Kidney (tissue), 14 donors: ENCODE results near the gene IGSF22. TPM values are rescaled to one million over a fixed set of nuclear protein-coding genes. Genes with fewer than 3 reads are reported as not detected.

Source experiments
- DNase-seq, 5 donors: peaks; one replicate each; pipeline ENCODE4 v3.0.0-alpha.2; 2013 to 2020
- FAIRE-seq: peaks from 2 replicates; lab custom pipeline; 2012; peaks lifted over from hg19 to GRCh38; lab: Jason Lieb, UNC
- H3K27ac ChIP-seq, 2 donors: one replicate each; pipeline ENCODE4 v1.7.0; 2013; ENCODE audit warnings: low read depth in 2 of 2, low read length in 2 of 2, inconsistent platforms in 1 of 2
- H3K27me3 ChIP-seq: one replicate; pipeline ENCODE4 v1.7.1; 2013; ENCODE audit warnings: low read length, inconsistent platforms; ENCODE audit not compliant: control insufficient read depth, insufficient read depth
- H3K36me3 ChIP-seq, 3 donors: one replicate each; pipeline versions ENCODE4 v1.7.0 to v1.7.1; 2013; ENCODE audit warnings: low read length in 3 of 3, control low read depth in 1 of 3, inconsistent platforms in 1 of 3; ENCODE audit not compliant: insufficient read depth in 3 of 3, control insufficient read depth in 2 of 3
- H3K4me1 ChIP-seq, 3 donors: one replicate each; pipeline versions ENCODE4 v1.7.0 to v1.7.1; 2013; ENCODE audit warnings: low read length in 3 of 3, inconsistent platforms in 1 of 3, low read depth in 1 of 3; ENCODE audit not compliant: control insufficient read depth in 2 of 3, insufficient read depth in 2 of 3
- H3K4me3 ChIP-seq, 3 donors: one replicate each; pipeline versions ENCODE4 v1.7.0 to v1.8.1; 2013; ENCODE audit warnings: low read length in 3 of 3, control low read depth in 1 of 3, inconsistent platforms in 1 of 3
- H3K9ac ChIP-seq, 3 donors: one replicate each; pipeline versions ENCODE4 v1.7.0 to v1.7.1; 2013; ENCODE audit warnings: low read length in 3 of 3, control low read depth in 1 of 3, inconsistent platforms in 1 of 3
- H3K9me3 ChIP-seq, 3 donors: one replicate each; pipeline versions ENCODE4 v1.7.0 to v1.7.1; 2013; ENCODE audit warnings: low read length in 3 of 3, control low read depth in 1 of 3, inconsistent platforms in 1 of 3; ENCODE audit not compliant: control insufficient read depth in 2 of 3, insufficient read depth in 1 of 3
- CTCF ChIP-seq: IDR thresholded peaks from 3 replicates; pipeline ENCODE4 v1.5.1; 2012; ENCODE audit warnings: mild to moderate bottlenecking, moderate library complexity, borderline replicate concordance; ENCODE audit not compliant: insufficient read depth; ENCODE audit errors: extremely low read depth
- intact Hi-C: fragments of 100-400 bp; cut with DNase I; formaldehyde crosslinking; loops from one replicate; pipeline ENCODE4 v1.11.1; 2022
- polyA plus RNA-seq: library from polyadenylated mRNA; stranded (reverse); fragments of 350-450 nt; fragmentation: Illumina TruSeq; extraction: RNeasy Lipid Tissue Mini Kit (QIAGEN cat#74804); gene quantifications from one replicate; pipeline ENCODE4 v1.2.3, GENCODE V29; 2014; ENCODE audit warnings: low read depth, low replicate concordance; ENCODE audit not compliant: insufficient read depth
- total RNA-seq: library from RNA; stranded (reverse); fragmentation: NEBNext Ultra II Directional; extraction: Animal tissue kit (Norgen Biotek cat#: 25700); gene quantifications from one replicate; pipeline ENCODE4 v1.2.1, GENCODE V29; 2021
- donor health status: control.
- donor health status: control.
- donor health status: control.
- donor health status: control.
- donor health status: control.
- donor health status: DM: yes; HTN: yes; CAD: no.
- donor health status: Normal renal cell carcinoma (clear cell type).

Gene IGSF22
- total and polyA plus RNA-seq, 2 donors from 2014 or later: 2.5 to 2.8 TPM

GRCh38 chr11:18770479-18771125 is 44.6 kb upstream of the IGSF22 start:
- Histone ChIP-seq H3K36me3 (no peaks in the 10 kb centered on the region), H3K4me1 (no peaks in the 10 kb centered on the region), H3K27me3 (no peaks in the 10 kb centered on the region), H3K27ac (no peak overlapping the region), H3K9ac (no peak overlapping the region), H3K4me3 (no peak overlapping the region), H3K9me3 (no peaks in the 10 kb centered on the region)
- DNase-seq (peak in 1 of 5 donors; percentile 14), FAIRE-seq (no peak)
- intact Hi-C loops: no loop called here
- TF ChIP-seq CTCF: no peak

- peak in 2 of 5 donors; percentile 10 to 25 for DNase-seq
- intact Hi-C loops: no loop called here
- no peaks in the 10 kb centered on the region for H3K9me3 ChIP-seq
- H3K27ac ChIP-seq: no peak overlapping the region
- H3K36me3 ChIP-seq: no peaks in the 10 kb centered on the region
- TF ChIP-seq CTCF: no peak
- no peak overlapping the region for H3K9ac ChIP-seq
- H3K4me1 ChIP-seq: no peaks in the 10 kb centered on the region
- no peak overlapping the region for H3K4me3 ChIP-seq
- no peaks in the 10 kb centered on the region for H3K27me3 ChIP-seq
- no peak for FAIRE-seq
These were observed 43.9 kb upstream of the IGSF22 start for GRCh38 chr11:18769802-18770456.

GRCh38 chr11:18768978-18769377 is 43.0 kb upstream of the IGSF22 start:
- intact Hi-C loops: no loop called here
- FAIRE-seq (no peak), DNase-seq (peak in 1 of 5 donors; percentile 24)
- no peaks in the 10 kb centered on the region for H3K27me3 ChIP-seq
- H3K9ac ChIP-seq: no peak overlapping the region
- H3K27ac ChIP-seq: no peak overlapping the region
- H3K4me1 ChIP-seq: no peaks in the 10 kb centered on the region
- H3K9me3 ChIP-seq: no peaks in the 10 kb centered on the region
- H3K36me3 ChIP-seq: no peaks in the 10 kb centered on the region
- H3K4me3 ChIP-seq: no peak overlapping the region
- TF ChIP-seq CTCF: no peak
